HG02571 (cell line): Measurements from ENCODE around the gene RLN1.
"Not testable (repeated sequence)": the region's sequence is repeated elsewhere in the genome, so short reads cannot be mapped to it uniquely, and the experiment has no call there.

ENCODE experiments used
- ATAC-seq: cut with Tn5 transposase; IDR thresholded peaks from one replicate; pipeline ENCODE4 v1.9.1; 2021; ENCODE audit warnings: mild to moderate bottlenecking, moderate library complexity; ENCODE audit not compliant: unreplicated experiment

RLN1 gene

GRCh38 chr9:5338992-5339981, at the start of gene RLN1:
Gene RLN1, minus strand, starts transcription at chr9:5339876. Its CDS starts 130 bp downstream, at chr9:5339746.
- ATAC-seq = peak; percentile 99

- no peak for ATAC-seq
Observed at GRCh38 chr9:5389109-5389732, 49.5 kb upstream of the RLN1 start.

- no peak for ATAC-seq
Observed at GRCh38 chr9:5388026-5388819, 48.5 kb upstream of the RLN1 start.

- ATAC-seq = no peak
Observed at GRCh38 chr9:5384436-5384835, 44.8 kb upstream of the RLN1 start.

GRCh38 chr9:5382479-5382878, 42.8 kb upstream of the RLN1 start:
- no peak for ATAC-seq

- ATAC-seq = no peak
Observed at GRCh38 chr9:5375790-5376477, 36.3 kb upstream of the RLN1 start.

- ATAC-seq = no peak
Observed at GRCh38 chr9:5375091-5375490, 35.4 kb upstream of the RLN1 start.

GRCh38 chr9:5364294-5365024, 24.8 kb upstream of the RLN1 start:
- peak; percentile 88 for ATAC-seq

- no peak for ATAC-seq
Observed at GRCh38 chr9:5361326-5362010, 21.8 kb upstream of the RLN1 start.

GRCh38 chr9:5360341-5360740, 20.7 kb upstream of the RLN1 start:
- no peak for ATAC-seq

GRCh38 chr9:5357431-5358105, 17.9 kb upstream of the RLN1 start:
- ATAC-seq = no peak

- ATAC-seq = no peak
Observed at GRCh38 chr9:5355817-5356216, 16.1 kb upstream of the RLN1 start.

GRCh38 chr9:5355226-5355625, 15.6 kb upstream of the RLN1 start:
- no peak for ATAC-seq

GRCh38 chr9:5354184-5354583, 14.5 kb upstream of the RLN1 start:
- ATAC-seq = no peak

GRCh38 chr9:5352637-5353248, 13.1 kb upstream of the RLN1 start:
- ATAC-seq = no peak

GRCh38 chr9:5336688-5337087, 3.0 kb downstream of the RLN1 start:
- ATAC-seq = no peak

GRCh38 chr9:5331276-5331675, 8.4 kb downstream of the RLN1 start:
- ATAC-seq = not testable (repeated sequence)

GRCh38 chr9:5326893-5327548, 12.7 kb downstream of the RLN1 start:
- ATAC-seq = no peak
